HCT116 (cell line): ENCODE measurements around the gene FMN2. TPM values are rescaled to one million over a fixed set of nuclear protein-coding genes. Genes with fewer than 3 reads are reported as not detected.

Experiments
- ATAC-seq: fragments of 200-7000 bp; cut with Tn5 transposase; 2 replicates; pipeline ENCODE4 v1.9.1; 2020; ENCODE audit warnings: mild to moderate bottlenecking, moderate library complexity
- BruUV-seq: library from RNA; stranded (reverse); fragments of 400-500 nt; replicated peaks from 2 replicates; lab custom pipeline; 2021; lab: Mats Ljungman, UMichigan
- CTCF ChIA-PET: fragments of 300-600 bp; sonication (Branson Sonifier 250); formaldehyde crosslinking; loops from one replicate; lab custom pipeline; 2021; ENCODE audit warnings: antibody characterized with exemption; lab: Charles Lee
- POLR2A ChIA-PET: fragments of 300-600, 350-600 bp; sonication (Branson Sonifier 250); formaldehyde crosslinking; loops from one replicate; lab custom pipeline; 2021; ENCODE audit warnings: antibody characterized with exemption; lab: Charles Lee
- RAD21 ChIA-PET, 2 experiments: fragments of 300-600 bp; sonication (Branson Sonifier 250); formaldehyde crosslinking; loops; one replicate each; lab custom pipeline; 2023; ENCODE audit warnings: low total read pairs in 2 of 2; ENCODE audit not compliant: uncharacterized antibody in 2 of 2, unreplicated experiment in 2 of 2, low non-redundant PET in 1 of 2; lab: Charles Lee
- DNase-seq: peaks from one replicate; pipeline ENCODE4 v3.0.0-alpha.2; 2010; ENCODE audit warnings: low read depth, low spot score
- H2AFZ ChIP-seq: fragments of 200-600 bp; shearing (Covaris generic), sonication (generic); 2 replicates; pipeline ENCODE4 v1.6.1; 2017; ENCODE audit warnings: low read depth, mixed run types, mixed read lengths, antibody characterized with exemption, low read length; ENCODE audit not compliant: poor library complexity, severe bottlenecking
- H3K27ac ChIP-seq: 2 replicates; pipeline ENCODE4 v1.5.1; 2012; ENCODE audit warnings: low read depth, low read length
- H3K27me3 ChIP-seq: fragments of 200-600 bp; sonication (generic); 2 replicates; pipeline ENCODE4 v1.6.1; 2016; ENCODE audit warnings: mixed run types, low read length, mixed read lengths; ENCODE audit not compliant: insufficient read depth
- H3K36me3 ChIP-seq, 2 experiments: fragments of 200-500 bp in 1 of 2; fragments of 200-600 bp in 1 of 2; sonication (Bioruptor generic) in 1 of 2; sonication (generic) in 1 of 2; 2 replicates each; pipeline versions ENCODE4 v1.5.1 to v1.6.1; 2014 to 2016; ENCODE audit warnings: low read length in 2 of 2, inconsistent platforms in 1 of 2, mixed read lengths in 1 of 2, mixed run types in 1 of 2; ENCODE audit not compliant: insufficient read depth in 2 of 2, control insufficient read depth in 1 of 2
- H3K4me1 ChIP-seq, 2 experiments: fragments of 200-600 bp in 1 of 2; sonication (generic) in 1 of 2; 2 replicates each; pipeline versions ENCODE4 v1.5.1 to v1.6.1; 2012 to 2017; ENCODE audit warnings: low read length in 2 of 2, inconsistent platforms in 1 of 2, mild to moderate bottlenecking in 1 of 2, mixed read lengths in 1 of 2, mixed run types in 1 of 2, moderate library complexity in 1 of 2; ENCODE audit not compliant: insufficient read depth in 2 of 2, control insufficient read depth in 1 of 2
- H3K4me2 ChIP-seq: fragments of 200-600 bp; sonication (generic); 2 replicates; pipeline ENCODE4 v1.6.1; 2017; ENCODE audit warnings: mixed run types, low read length, mixed read lengths
- H3K4me3 ChIP-seq, 2 experiments: fragments of 200-600 bp in 1 of 2; sonication (generic) in 1 of 2; replicated peaks in 1 of 2; 2 replicates each; pipeline ENCODE4 v1.5.1; 2011 to 2016; ENCODE audit warnings: low read length in 2 of 2, control low read depth in 1 of 2, low read depth in 1 of 2, mild to moderate bottlenecking in 1 of 2, mixed read lengths in 1 of 2, mixed run types in 1 of 2
- H3K79me2 ChIP-seq: fragments of 200-600 bp; sonication (generic); 2 replicates; pipeline ENCODE4 v1.6.1; 2017; ENCODE audit warnings: mild to moderate bottlenecking, mixed run types, low read length, moderate library complexity, mixed read lengths; ENCODE audit not compliant: insufficient read depth
- H3K9ac ChIP-seq: fragments of 200-600 bp; sonication (generic); 2 replicates; pipeline ENCODE4 v1.6.1; 2016; ENCODE audit warnings: low read length, mixed read lengths
- H3K9me2 ChIP-seq: fragments of 200-600 bp; sonication (generic), shearing (Covaris generic); 2 replicates; pipeline ENCODE4 v1.6.1; 2017; ENCODE audit warnings: mixed run types, mild to moderate bottlenecking, moderate library complexity; ENCODE audit not compliant: insufficient read depth
- H3K9me3 ChIP-seq, 2 experiments: fragments of 200-500 bp in 1 of 2; fragments of 200-600 bp in 1 of 2; sonication (Bioruptor generic) in 1 of 2; sonication (generic) in 1 of 2; 2 replicates each; pipeline ENCODE4 v1.6.1; 2014 to 2017; ENCODE audit warnings: low read length in 2 of 2, mixed read lengths in 2 of 2, inconsistent platforms in 1 of 2, low read depth in 1 of 2, mild to moderate bottlenecking in 1 of 2, mixed run types in 1 of 2, moderate library complexity in 1 of 2; ENCODE audit not compliant: control insufficient read depth in 1 of 2, insufficient read depth in 1 of 2
- H4K20me1 ChIP-seq: fragments of 200-600 bp; sonication (generic), shearing (Covaris generic); 2 replicates; pipeline ENCODE4 v1.6.1; 2017; ENCODE audit warnings: mixed run types, mild to moderate bottlenecking, moderate library complexity; ENCODE audit not compliant: insufficient read depth
- CEBPB ChIP-seq: IDR thresholded peaks from 2 replicates; pipeline ENCODE4 v1.6.1; 2012; ENCODE audit warnings: low read depth
- CTCF ChIP-seq, 3 experiments: fragments of 200-600 bp in 1 of 3; sonication (generic) in 1 of 3; IDR thresholded peaks in 2 of 3; conservative IDR thresholded peaks in 1 of 3; 2 replicates each; pipeline ENCODE4 v1.5.1; 2012 to 2017; ENCODE audit warnings: low read depth in 2 of 3, low read length in 2 of 3, antibody characterized with exemption in 1 of 3, borderline replicate concordance in 1 of 3, control low read depth in 1 of 3, mild to moderate bottlenecking in 1 of 3, mixed read lengths in 1 of 3, mixed run types in 1 of 3, moderate library complexity in 1 of 3; ENCODE audit not compliant: insufficient read depth in 1 of 3
- ELF1 ChIP-seq: IDR thresholded peaks from 2 replicates; pipeline ENCODE4 v1.6.1; 2012; ENCODE audit warnings: low read depth, borderline replicate concordance
- EZH2 ChIP-seq: fragments of 200-600 bp; sonication (generic); IDR thresholded peaks from 2 replicates; pipeline ENCODE4 v1.6.1; 2017; ENCODE audit warnings: antibody characterized with exemption, mixed run types
- EZH2phosphoT487 ChIP-seq: fragments of 200-600 bp; IDR thresholded peaks from 2 replicates; pipeline ENCODE4 v1.6.1; 2018; ENCODE audit warnings: antibody characterized with exemption, borderline replicate concordance
- FOSL1 ChIP-seq: IDR thresholded peaks from 2 replicates; pipeline ENCODE4 v1.6.1; 2012; ENCODE audit warnings: low read depth
- JUND ChIP-seq: IDR thresholded peaks from 2 replicates; pipeline ENCODE4 v1.6.1; 2012
- POLR2A ChIP-seq: IDR thresholded peaks from 2 replicates; pipeline ENCODE4 v1.7.0; 2011; ENCODE audit warnings: borderline replicate concordance; ENCODE audit not compliant: insufficient read depth, insufficient read length; ENCODE audit errors: extremely low read depth
- POLR2AphosphoS5 ChIP-seq: IDR thresholded peaks from 2 replicates; pipeline ENCODE4 v1.6.1; 2011; ENCODE audit warnings: mild to moderate bottlenecking, low read depth, low read length, moderate library complexity
- SIN3A ChIP-seq: IDR thresholded peaks from 2 replicates; pipeline ENCODE4 v1.6.1; 2012; ENCODE audit warnings: low read depth
- SP1 ChIP-seq: IDR thresholded peaks from 2 replicates; pipeline ENCODE4 v1.6.1; 2012; ENCODE audit warnings: low read depth
- SRF ChIP-seq: IDR thresholded peaks from 2 replicates; pipeline ENCODE4 v1.6.1; 2012; ENCODE audit warnings: low read depth
- YY1 ChIP-seq: IDR thresholded peaks from 2 replicates; pipeline ENCODE4 v1.6.1; 2011; ENCODE audit warnings: low read length, low read depth, moderate library complexity, mild to moderate bottlenecking; ENCODE audit not compliant: insufficient replicate concordance; ENCODE audit errors: extremely low read depth
- ZBTB33 ChIP-seq: IDR thresholded peaks from 2 replicates; pipeline ENCODE4 v1.6.1; 2011; ENCODE audit warnings: mild to moderate bottlenecking, low read length, moderate library complexity; ENCODE audit not compliant: insufficient replicate concordance; ENCODE audit errors: extremely low read depth
- ZFX ChIP-seq: fragments of 450-650 bp; IDR thresholded peaks from 2 replicates; pipeline ENCODE4 v1.6.1; 2017
- ZNF274 ChIP-seq: fragments of 200-500 bp; sonication (Bioruptor generic); IDR thresholded peaks from 2 replicates; pipeline ENCODE4 v1.6.1; 2014; ENCODE audit warnings: mild to moderate bottlenecking, low read depth, low read length, inconsistent platforms
- intact Hi-C: fragments of 100-400 bp; cut with micrococcal nuclease; formaldehyde crosslinking; loops from 2 replicates; pipeline ENCODE4 v1.10.0; 2022
- total RNA-seq: library from RNA; stranded (reverse); gene quantifications from one replicate; pipeline ENCODE4 v1.2.1, GENCODE V29; 2021; ENCODE audit not compliant: unreplicated experiment
- TF ChIP-seq, protein P1 (sequence below): IDR thresholded peaks from 2 replicates; pipeline ENCODE4 v1.6.1; 2012; ENCODE audit warnings: low read depth
- TF ChIP-seq, protein P2 (sequence below): IDR thresholded peaks from 2 replicates; pipeline ENCODE4 v1.6.1; 2012

FMN2 gene
- total RNA-seq, 1 experiment from 2014 or later: not detected

GRCh38 chr1:240285540-240285939 lies 193.9 kb downstream of the FMN2 start (continued):
- TF ChIP-seq, protein P1, sequence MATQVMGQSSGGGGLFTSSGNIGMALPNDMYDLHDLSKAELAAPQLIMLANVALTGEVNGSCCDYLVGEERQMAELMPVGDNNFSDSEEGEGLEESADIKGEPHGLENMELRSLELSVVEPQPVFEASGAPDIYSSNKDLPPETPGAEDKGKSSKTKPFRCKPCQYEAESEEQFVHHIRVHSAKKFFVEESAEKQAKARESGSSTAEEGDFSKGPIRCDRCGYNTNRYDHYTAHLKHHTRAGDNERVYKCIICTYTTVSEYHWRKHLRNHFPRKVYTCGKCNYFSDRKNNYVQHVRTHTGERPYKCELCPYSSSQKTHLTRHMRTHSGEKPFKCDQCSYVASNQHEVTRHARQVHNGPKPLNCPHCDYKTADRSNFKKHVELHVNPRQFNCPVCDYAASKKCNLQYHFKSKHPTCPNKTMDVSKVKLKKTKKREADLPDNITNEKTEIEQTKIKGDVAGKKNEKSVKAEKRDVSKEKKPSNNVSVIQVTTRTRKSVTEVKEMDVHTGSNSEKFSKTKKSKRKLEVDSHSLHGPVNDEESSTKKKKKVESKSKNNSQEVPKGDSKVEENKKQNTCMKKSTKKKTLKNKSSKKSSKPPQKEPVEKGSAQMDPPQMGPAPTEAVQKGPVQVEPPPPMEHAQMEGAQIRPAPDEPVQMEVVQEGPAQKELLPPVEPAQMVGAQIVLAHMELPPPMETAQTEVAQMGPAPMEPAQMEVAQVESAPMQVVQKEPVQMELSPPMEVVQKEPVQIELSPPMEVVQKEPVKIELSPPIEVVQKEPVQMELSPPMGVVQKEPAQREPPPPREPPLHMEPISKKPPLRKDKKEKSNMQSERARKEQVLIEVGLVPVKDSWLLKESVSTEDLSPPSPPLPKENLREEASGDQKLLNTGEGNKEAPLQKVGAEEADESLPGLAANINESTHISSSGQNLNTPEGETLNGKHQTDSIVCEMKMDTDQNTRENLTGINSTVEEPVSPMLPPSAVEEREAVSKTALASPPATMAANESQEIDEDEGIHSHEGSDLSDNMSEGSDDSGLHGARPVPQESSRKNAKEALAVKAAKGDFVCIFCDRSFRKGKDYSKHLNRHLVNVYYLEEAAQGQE: no peak
- TF ChIP-seq EZH2: no peak
- TF ChIP-seq EZH2phosphoT487: no peak
- TF ChIP-seq SIN3A: no peak
- no peak for TF ChIP-seq JUND
- TF ChIP-seq, protein P2, sequence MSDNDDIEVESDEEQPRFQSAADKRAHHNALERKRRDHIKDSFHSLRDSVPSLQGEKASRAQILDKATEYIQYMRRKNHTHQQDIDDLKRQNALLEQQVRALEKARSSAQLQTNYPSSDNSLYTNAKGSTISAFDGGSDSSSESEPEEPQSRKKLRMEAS: no peak
- no peak for TF ChIP-seq POLR2AphosphoS5
- TF ChIP-seq, all 23 proteins: peak for 0

- Histone ChIP-seq H3K79me2 (no peaks in the 10 kb centered on the region), H3K9ac (no peak overlapping the region), H2AFZ (no peak overlapping the region), H3K9me3 (peaks cover 10% of the 10 kb centered on the region in 2 experiments; a peak in 2 of 4 replicates), H3K4me3 (no peak overlapping the region), H3K27me3 (no peaks in the 10 kb centered on the region), H3K9me2 (no peaks in the 10 kb centered on the region), H4K20me1 (no peaks in the 10 kb centered on the region), H3K27ac (no peak overlapping the region), H3K4me2 (no peak overlapping the region), H3K36me3 (no peaks in the 10 kb centered on the region), H3K4me1 (no peaks in the 10 kb centered on the region)
- no peak for DNase-seq
- CTCF ChIA-PET: no interaction called here
- intact Hi-C loops: no loop called here
- no TSS peak for BruUV-seq
- RAD21 ChIA-PET: no interaction called here
- POLR2A ChIA-PET: no interaction called here
- ATAC-seq: no peak
- TF ChIP-seq CEBPB (no peak), FOSL1 (no peak), ELF1 (no peak), ZNF274 (no peak), SP1 (no peak), POLR2A (no peak), ZBTB33 (no peak), ZFX (no peak), JUND (no peak), CTCF (IDR thresholded peaks at IDR 0.05 in 2 of 3, conservative IDR thresholded peaks at IDR 0.05 in 1 of 3; ENCODE audit: borderline replicate concordance in 1 of 3, insufficient read depth in 1 of 3, low read depth in 2 of 3, low read length in 2 of 3) (no peak), YY1 (no peak), SIN3A (no peak), SRF (no peak), EZH2phosphoT487 (no peak)
- TF ChIP-seq, protein P2: no peak
Measured at GRCh38 chr1:240287722-240288121, 196.0 kb downstream of the FMN2 start.
